Effector memory CD4-positive, alpha-beta T cell (primary cell): ENCODE results near the gene CAMTA1.
"Not testable (repeated sequence)": the region's sequence is repeated elsewhere in the genome, so short reads cannot be mapped to it uniquely, and the experiment has no call there.

ENCODE experiments used
- DNase-seq, 3 donors: peaks; one replicate each; pipeline ENCODE4 v3.0.0-alpha.2; 2020
- H3K27ac ChIP-seq: 2 replicates; pipeline ENCODE4 v1.7.0; 2013; ENCODE audit warnings: mild to moderate bottlenecking, low read length, moderate library complexity; ENCODE audit not compliant: insufficient read depth, poor library complexity, severe bottlenecking
- H3K27me3 ChIP-seq: replicated peaks from 2 replicates; pipeline ENCODE4 v1.7.0; 2013; ENCODE audit warnings: mild to moderate bottlenecking, low read length; ENCODE audit not compliant: insufficient read depth, control insufficient read depth, poor library complexity, severe bottlenecking
- H3K36me3 ChIP-seq: 2 replicates; pipeline ENCODE4 v1.7.0; 2013; ENCODE audit warnings: mild to moderate bottlenecking, low read length, moderate library complexity; ENCODE audit not compliant: control insufficient read depth, insufficient read depth
- H3K4me1 ChIP-seq: 2 replicates; pipeline ENCODE4 v1.7.0; 2013; ENCODE audit warnings: low read length, mild to moderate bottlenecking; ENCODE audit not compliant: control insufficient read depth, insufficient read depth, poor library complexity, severe bottlenecking
- H3K4me3 ChIP-seq: 2 replicates; pipeline ENCODE4 v1.7.0; 2013; ENCODE audit warnings: low read length, low read depth, mild to moderate bottlenecking; ENCODE audit not compliant: insufficient read depth, poor library complexity, severe bottlenecking
- H3K9me3 ChIP-seq: 2 replicates; pipeline ENCODE4 v1.7.0; 2013; ENCODE audit warnings: mild to moderate bottlenecking, low read length, moderate library complexity; ENCODE audit not compliant: control insufficient read depth

Gene CAMTA1

GRCh38 chr1:6823793-6824192 is 38.5 kb downstream of the CAMTA1 start:
- Histone ChIP-seq H3K9me3 (no peaks in the 10 kb centered on the region), H3K4me1 (no peaks in the 10 kb centered on the region), H3K36me3 (no peaks in the 10 kb centered on the region), H3K27me3 (no peaks in the 10 kb centered on the region), H3K27ac (no peak overlapping the region), H3K4me3 (no peak overlapping the region)
- no peak for DNase-seq

GRCh38 chr1:6824665-6825368 is 39.6 kb downstream of the CAMTA1 start:
- Histone ChIP-seq H3K36me3 (no peaks in the 10 kb centered on the region), H3K4me3 (no peak overlapping the region), H3K4me1 (no peaks in the 10 kb centered on the region), H3K27me3 (no peaks in the 10 kb centered on the region), H3K9me3 (no peaks in the 10 kb centered on the region), H3K27ac (no peak overlapping the region)
- DNase-seq: no peak

- no peaks in the 10 kb centered on the region for H3K4me1 ChIP-seq
- no peak for DNase-seq
- no peaks in the 10 kb centered on the region for H3K27me3 ChIP-seq
- no peaks in the 10 kb centered on the region for H3K36me3 ChIP-seq
- no peaks in the 10 kb centered on the region for H3K9me3 ChIP-seq
- H3K27ac ChIP-seq: no peak overlapping the region
- no peak overlapping the region for H3K4me3 ChIP-seq
Measured at GRCh38 chr1:6825828-6826227, 40.6 kb downstream of the CAMTA1 start.

GRCh38 chr1:6827079-6827478 is 41.8 kb downstream of the CAMTA1 start:
- no peaks in the 10 kb centered on the region for H3K4me1 ChIP-seq
- no peak for DNase-seq
- no peaks in the 10 kb centered on the region for H3K9me3 ChIP-seq
- H3K4me3 ChIP-seq: no peak overlapping the region
- no peaks in the 10 kb centered on the region for H3K36me3 ChIP-seq
- no peaks in the 10 kb centered on the region for H3K27me3 ChIP-seq
- H3K27ac ChIP-seq: no peak overlapping the region

- no peak overlapping the region for H3K27ac ChIP-seq
- H3K4me1 ChIP-seq: no peaks in the 10 kb centered on the region
- no peaks in the 10 kb centered on the region for H3K36me3 ChIP-seq
- DNase-seq: no peak
- H3K4me3 ChIP-seq: no peak overlapping the region
- no peaks in the 10 kb centered on the region for H3K27me3 ChIP-seq
- H3K9me3 ChIP-seq: no peaks in the 10 kb centered on the region
Measured at GRCh38 chr1:6827630-6828165, 42.4 kb downstream of the CAMTA1 start.

GRCh38 chr1:6831366-6831765 is 46.1 kb downstream of the CAMTA1 start:
- H3K9me3 ChIP-seq: no peaks in the 10 kb centered on the region
- DNase-seq: no peak
- H3K36me3 ChIP-seq: no peaks in the 10 kb centered on the region
- no peak overlapping the region for H3K4me3 ChIP-seq
- H3K4me1 ChIP-seq: no peaks in the 10 kb centered on the region
- H3K27me3 ChIP-seq: no peaks in the 10 kb centered on the region
- H3K27ac ChIP-seq: no peak overlapping the region

- not testable (repeated sequence) for H3K9me3 ChIP-seq, H3K4me1 ChIP-seq, H3K4me3 ChIP-seq, H3K27me3 ChIP-seq, DNase-seq, H3K27ac ChIP-seq, H3K36me3 ChIP-seq
Measured at GRCh38 chr1:6832006-6832405, 46.8 kb downstream of the CAMTA1 start.

GRCh38 chr1:6832531-6833188 is 47.4 kb downstream of the CAMTA1 start:
- no peak for DNase-seq

GRCh38 chr1:6833804-6834203 is 48.5 kb downstream of the CAMTA1 start:
- Histone ChIP-seq H3K4me3 (no peak overlapping the region), H3K27me3 (no peaks in the 10 kb centered on the region), H3K9me3 (no peaks in the 10 kb centered on the region), H3K36me3 (no peaks in the 10 kb centered on the region), H3K27ac (no peak overlapping the region), H3K4me1 (no peaks in the 10 kb centered on the region)
- no peak for DNase-seq

More at GRCh38 chr1:6832531-6833188, 47.4 kb downstream of the CAMTA1 start:
- Histone ChIP-seq H3K9me3 (no peaks in the 10 kb centered on the region), H3K27ac (no peak overlapping the region), H3K36me3 (no peaks in the 10 kb centered on the region), H3K4me1 (no peaks in the 10 kb centered on the region), H3K4me3 (no peak overlapping the region), H3K27me3 (no peaks in the 10 kb centered on the region)

- H3K4me3 ChIP-seq: no peak overlapping the region
- H3K36me3 ChIP-seq: no peaks in the 10 kb centered on the region
- no peaks in the 10 kb centered on the region for H3K4me1 ChIP-seq
- no peak for DNase-seq
- H3K27ac ChIP-seq: no peak overlapping the region
- H3K27me3 ChIP-seq: no peaks in the 10 kb centered on the region
- H3K9me3 ChIP-seq: no peaks in the 10 kb centered on the region
Measured at GRCh38 chr1:6834366-6834765, 49.1 kb downstream of the CAMTA1 start.
